Endothelial cell of umbilical vein (primary cell): Measurements from ENCODE around the gene TLCD2. TPM values are rescaled to one million over a fixed set of nuclear protein-coding genes. Genes with fewer than 3 reads are reported as not detected.

ENCODE experiments used
- BruUV-seq: library from RNA; stranded (reverse); fragments of 400-500 nt; replicated peaks from 2 replicates; lab custom pipeline; 2021; lab: Mats Ljungman, UMichigan
- CTCF ChIA-PET: fragments of 300-600, 350-600 bp; sonication (Branson Sonifier 250); formaldehyde crosslinking; loops from one replicate; lab custom pipeline; 2021; ENCODE audit warnings: antibody characterized with exemption, inconsistent platforms; lab: Charles Lee
- POLR2A ChIA-PET: fragments of 300-600, 350-600 bp; sonication (Branson Sonifier 250); formaldehyde crosslinking; loops from one replicate; lab custom pipeline; 2021; ENCODE audit warnings: antibody characterized with exemption, inconsistent platforms; lab: Charles Lee
- DNase-seq: peaks from one replicate; pipeline ENCODE4 v3.0.0-alpha.2; 2011; ENCODE audit warnings: low read depth, low spot score
- FAIRE-seq: peaks from 2 replicates; lab custom pipeline; 2011; peaks lifted over from hg19 to GRCh38; lab: Jason Lieb, UNC
- H2AFZ ChIP-seq: 2 replicates; pipeline ENCODE4 v1.6.0; 2012; ENCODE audit warnings: low read depth, low read length, control low read depth, inconsistent platforms
- H3K27ac ChIP-seq: 2 replicates; pipeline ENCODE4 v1.5.1; 2011; ENCODE audit warnings: low read depth, mild to moderate bottlenecking, control low read depth, low read length, moderate library complexity; ENCODE audit not compliant: insufficient read depth
- H3K27me3 ChIP-seq, 2 experiments: 2 replicates each; pipeline versions ENCODE4 v1.6.0 to v1.6.1; 2011; ENCODE audit warnings: low read length in 2 of 2, mixed read lengths in 1 of 2; ENCODE audit not compliant: control insufficient read depth in 2 of 2, insufficient read depth in 2 of 2
- H3K36me3 ChIP-seq, 2 experiments: 2 replicates in 1 of 2; 3 replicates in 1 of 2; pipeline ENCODE4 v1.5.1; 2011; ENCODE audit warnings: low read length in 2 of 2, mild to moderate bottlenecking in 1 of 2, moderate library complexity in 1 of 2; ENCODE audit not compliant: control insufficient read depth in 2 of 2, insufficient read depth in 2 of 2; ENCODE audit errors: extremely low read depth in 1 of 2
- H3K4me1 ChIP-seq: 3 replicates; pipeline ENCODE4 v1.5.1; 2011; ENCODE audit warnings: mild to moderate bottlenecking, low read length; ENCODE audit not compliant: control insufficient read depth, insufficient read depth; ENCODE audit errors: extremely low read depth
- H3K4me2 ChIP-seq: 2 replicates; pipeline ENCODE4 v1.6.1; 2011; ENCODE audit warnings: low read length, control low read depth, mixed read lengths; ENCODE audit not compliant: insufficient read depth
- H3K4me3 ChIP-seq, 3 experiments: fragments of 200-600 bp in 1 of 3; sonication (generic), shearing (Covaris generic) in 1 of 3; replicated peaks in 1 of 3; 2 replicates each; pipeline ENCODE4 v1.5.1; 2011 to 2016; ENCODE audit warnings: control low read depth in 3 of 3, low read length in 3 of 3, mild to moderate bottlenecking in 2 of 3, inconsistent platforms in 1 of 3, low read depth in 1 of 3, moderate library complexity in 1 of 3; ENCODE audit not compliant: insufficient read depth in 1 of 3
- H3K79me2 ChIP-seq: 2 replicates; pipeline ENCODE4 v1.6.0; 2012; ENCODE audit warnings: low read length, inconsistent platforms; ENCODE audit not compliant: control insufficient read depth, insufficient read depth
- H3K9ac ChIP-seq: replicated peaks from 2 replicates; pipeline ENCODE3; 2011; ENCODE audit warnings: low read length, control low read depth; ENCODE audit not compliant: insufficient read depth; ENCODE audit errors: extremely low read depth
- H3K9me1 ChIP-seq: replicated peaks from 3 replicates; pipeline ENCODE4 v1.6.0; 2011; ENCODE audit warnings: mild to moderate bottlenecking, low read length; ENCODE audit not compliant: control insufficient read depth, insufficient read depth; ENCODE audit errors: extremely low read depth
- H3K9me3 ChIP-seq: replicated peaks from 2 replicates; pipeline ENCODE4 v1.5.1; 2012; ENCODE audit warnings: low read length, inconsistent platforms; ENCODE audit not compliant: control insufficient read depth, insufficient read depth
- H4K20me1 ChIP-seq: replicated peaks from 2 replicates; pipeline ENCODE3; 2011; ENCODE audit warnings: mild to moderate bottlenecking, low read length; ENCODE audit not compliant: control insufficient read depth, insufficient read depth; ENCODE audit errors: extremely low read depth
- CTCF ChIP-seq, 2 donors: IDR thresholded peaks; 1 replicate in 1 of 2; 2 replicates in 1 of 2; pipeline ENCODE4 v1.5.1; 2011; ENCODE audit warnings: low read length in 2 of 2, mild to moderate bottlenecking in 2 of 2, moderate library complexity in 2 of 2, control low read depth in 1 of 2, inconsistent platforms in 1 of 2, low read depth in 1 of 2; ENCODE audit not compliant: insufficient read depth in 1 of 2; ENCODE audit errors: extremely low read depth in 1 of 2
- EZH2 ChIP-seq: IDR thresholded peaks from 2 replicates; pipeline ENCODE4 v1.6.1; 2012; ENCODE audit warnings: borderline replicate concordance, low read depth, mild to moderate bottlenecking, moderate library complexity, low read length, inconsistent platforms; ENCODE audit not compliant: severe bottlenecking
- FOS ChIP-seq: IDR thresholded peaks from 2 replicates; pipeline ENCODE4 v1.6.1; 2011; ENCODE audit warnings: mild to moderate bottlenecking, low read length, moderate library complexity, borderline replicate concordance; ENCODE audit not compliant: insufficient read depth
- GATA2 ChIP-seq: IDR thresholded peaks from 2 replicates; pipeline ENCODE4 v1.7.0; 2011; ENCODE audit warnings: low read depth, mild to moderate bottlenecking, moderate library complexity, mixed read lengths, low read length; ENCODE audit not compliant: insufficient read length, insufficient read depth
- JUN ChIP-seq: IDR thresholded peaks from 2 replicates; pipeline ENCODE4 v1.6.1; 2011; ENCODE audit warnings: borderline replicate concordance, low read depth; ENCODE audit not compliant: insufficient read length, insufficient read depth
- MYC ChIP-seq: IDR thresholded peaks from one replicate; pipeline ENCODE4 v1.6.1; 2011; ENCODE audit warnings: mild to moderate bottlenecking, low read depth, low read length
- POLR2A ChIP-seq: IDR thresholded peaks from 2 replicates; pipeline ENCODE4 v1.6.1; 2012; ENCODE audit warnings: low read depth, mild to moderate bottlenecking, control low read depth, low read length
- POLR2AphosphoS5 ChIP-seq: IDR thresholded peaks from 2 replicates; pipeline ENCODE4 v1.6.1; 2012; ENCODE audit warnings: low read depth, mild to moderate bottlenecking, control low read depth, low read length, moderate library complexity; ENCODE audit not compliant: insufficient read depth
- dilution Hi-C: fragments of 300-500 bp; cut with MboI; formaldehyde crosslinking; loops from one replicate; pipeline ENCODE4 v1.15.0; 2019; ENCODE audit warnings: low sequenced_read_pairs; ENCODE audit not compliant: extremely low pct_ligation_motif_present
- intact Hi-C: fragments of 100-400 bp; cut with micrococcal nuclease; formaldehyde crosslinking; loops from one replicate; pipeline ENCODE4 v1.10.0; 2022
- polyA plus RNA-seq, 4 experiments: library from polyadenylated mRNA; depleted of rRNA in 3 of 4; stranded (reverse) in 3 of 4; unstranded in 1 of 4; fragments of >200 nt; gene quantifications; 2 replicates each; pipeline versions ENCODE4 v1.2.1 to v1.2.3, GENCODE V29; 2011 to 2012; ENCODE audit warnings: missing spikeins in 1 of 4
- total RNA-seq: library from RNA; stranded (reverse); gene quantifications from 2 replicates; pipeline ENCODE4 v1.2.3, GENCODE V29; 2021
- TF ChIP-seq, protein P1 (sequence below): IDR thresholded peaks from 2 replicates; pipeline ENCODE4 v1.6.1; 2011; ENCODE audit not compliant: insufficient read depth, insufficient read length

Gene TLCD2
- total and polyA plus RNA-seq, 2 donors (not counting 3 experiments of a cell fraction or from before 2014, with no cell fraction given): 0.72 to 2.1 TPM

DNA sequence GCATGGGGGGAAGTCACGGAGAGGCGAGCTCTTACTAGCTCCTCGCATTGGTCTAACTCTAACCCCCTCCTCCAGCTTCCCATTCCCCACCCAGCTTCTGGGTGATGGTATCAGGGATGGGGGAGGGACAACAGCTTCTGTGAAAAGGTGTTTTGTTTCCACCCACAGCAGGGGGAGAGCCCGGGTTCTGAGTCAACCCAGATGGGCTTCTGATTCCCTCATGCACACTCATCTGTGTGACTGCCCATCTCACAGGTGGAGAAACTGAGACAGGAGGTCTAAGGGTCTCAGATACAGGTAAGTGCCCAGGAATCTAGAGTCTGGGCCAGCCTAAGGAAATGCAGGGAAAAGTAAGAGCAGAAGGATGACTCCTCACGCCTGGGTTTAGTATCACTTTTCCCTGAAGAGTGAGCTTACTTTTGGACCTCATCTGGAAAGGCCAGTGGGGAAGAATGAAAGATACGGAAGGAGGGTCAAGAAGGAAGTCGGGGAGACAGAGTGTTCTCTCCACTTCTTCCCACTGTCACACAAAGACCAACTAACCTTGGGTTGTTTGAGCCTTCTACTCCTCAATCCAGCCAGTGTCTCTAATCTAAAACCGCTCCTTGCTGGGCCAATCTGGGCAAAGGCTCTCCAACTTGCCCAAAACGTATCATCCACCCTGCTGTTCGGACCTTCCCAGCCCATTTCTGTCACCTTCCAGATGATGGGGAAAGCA is 3.1 kb upstream of the TLCD2 start:
- H3K27ac ChIP-seq: peak overlapping the region; percentile 79
- peaks cover 42% of the 10 kb centered on the region for H3K4me1 ChIP-seq
- POLR2A ChIA-PET: interaction anchor here (0.9 kb wide), 1 partner anchor 70 kb away, joined by 3 read pairs; no protein-coding TSS in a partner anchor
- H3K36me3 ChIP-seq: peaks cover 19 to 20% of the 10 kb centered on the region in 2 experiments
- no peaks in the 10 kb centered on the region for H3K27me3 ChIP-seq
- no TSS peak for BruUV-seq
- H4K20me1 ChIP-seq: no peaks in the 10 kb centered on the region
- intact Hi-C loops: loop anchor here (10.0 kb wide), 2 partner anchors 149 to 621 kb away; partner anchors contain the start of genes PITPNA, SGSM2 and TSR1
- DNase-seq (no peak), FAIRE-seq (no peak)
- no peak for TF ChIP-seq POLR2A
- no peak for TF ChIP-seq POLR2AphosphoS5
- TF ChIP-seq CTCF (IDR thresholded peaks at IDR 0.05; ENCODE audit: extremely low read depth in 1 of 2, insufficient read depth in 1 of 2, low read depth in 1 of 2, low read length in 2 of 2): no peak
- TF ChIP-seq MYC: no peak
- TF ChIP-seq, protein P1, sequence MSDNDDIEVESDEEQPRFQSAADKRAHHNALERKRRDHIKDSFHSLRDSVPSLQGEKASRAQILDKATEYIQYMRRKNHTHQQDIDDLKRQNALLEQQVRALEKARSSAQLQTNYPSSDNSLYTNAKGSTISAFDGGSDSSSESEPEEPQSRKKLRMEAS: no peak
- no peak for TF ChIP-seq JUN
- no peak for TF ChIP-seq FOS
- no peak for TF ChIP-seq GATA2
- TF ChIP-seq EZH2: no peak
- no peaks in the 10 kb centered on the region for H3K9me3 ChIP-seq
- no peaks in the 10 kb centered on the region for H3K9me1 ChIP-seq
- CTCF ChIA-PET: interaction anchor here (1.2 to 3.0 kb wide), 5 partner anchors 15 to 152 kb away, joined by 5 to 25 read pairs (median 12); partner anchors contain the start of gene RILP
- H3K9ac ChIP-seq: no peak overlapping the region
- H3K4me2 ChIP-seq: peak overlapping the region; percentile 52
- no peak overlapping the region for H2AFZ ChIP-seq
- peak overlapping the region in 1 of 3 experiments; percentile 69 for H3K4me3 ChIP-seq
- peaks cover 41% of the 10 kb centered on the region for H3K79me2 ChIP-seq
- dilution Hi-C loops: no loop called here
